HepG2 (cell line): ENCODE results near the gene MXD1. TPM values are rescaled to one million over a fixed set of nuclear protein-coding genes. Genes with fewer than 3 reads are reported as not detected.

Experiments
- ATF6 ChIP-seq: sonication (generic); formaldehyde crosslinking; conservative IDR thresholded peaks from 2 replicates; pipeline ENCODE4 v1.4.0; 2020; ENCODE audit warnings: missing genetic modification reagents
- BRCA1 ChIP-seq: sonication (generic); formaldehyde crosslinking; IDR thresholded peaks from 2 replicates; pipeline ENCODE4 v1.4.0; 2020; ENCODE audit warnings: missing genetic modification reagents
- CREB1 ChIP-seq, 2 experiments: fragments of 450-650 bp in 1 of 2; IDR thresholded peaks; 2 replicates each; pipeline ENCODE4 v1.6.1; 2016 to 2017; ENCODE audit warnings: control low read depth in 1 of 2, mild to moderate bottlenecking in 1 of 2, missing compliant biosample characterization in 1 of 2, missing genetic modification characterization in 1 of 2
- HOXA5 ChIP-seq: sonication (generic); formaldehyde crosslinking; IDR thresholded peaks from 2 replicates; pipeline ENCODE4 v1.4.0; 2020; ENCODE audit warnings: missing genetic modification reagents
- PHF20 ChIP-seq: sonication (generic); formaldehyde crosslinking; IDR thresholded peaks from 2 replicates; pipeline ENCODE4 v1.5.0; 2020; ENCODE audit warnings: mild to moderate bottlenecking, missing genetic modification reagents
- SRSF4 ChIP-seq: fragments of 200-400 bp; formaldehyde crosslinking; IDR thresholded peaks from one replicate; pipeline ENCODE4 v1.6.1; 2018; ENCODE audit warnings: mild to moderate bottlenecking, low read depth, low read length, moderate library complexity; ENCODE audit not compliant: poor library complexity, severe bottlenecking
- ZGPAT ChIP-seq: IDR thresholded peaks from 2 replicates; pipeline ENCODE4 v1.6.1; 2016; ENCODE audit warnings: mild to moderate bottlenecking
- ZNF101 ChIP-seq: sonication (generic); formaldehyde crosslinking; IDR thresholded peaks from 2 replicates; pipeline ENCODE4 v1.4.0; 2020; ENCODE audit warnings: mild to moderate bottlenecking, low read depth, missing genetic modification reagents, borderline replicate concordance
- ZNF484 ChIP-seq: sonication (generic); formaldehyde crosslinking; IDR thresholded peaks from 2 replicates; pipeline ENCODE4 v1.5.1; 2020; ENCODE audit warnings: mild to moderate bottlenecking, low read depth, missing genetic modification reagents, borderline replicate concordance
- ZNF510 ChIP-seq: sonication (generic); formaldehyde crosslinking; IDR thresholded peaks from 2 replicates; pipeline ENCODE4 v1.4.0; 2020; ENCODE audit warnings: low read depth, mild to moderate bottlenecking, missing genetic modification reagents
- ZNF619 ChIP-seq: sonication (generic); formaldehyde crosslinking; IDR thresholded peaks from 2 replicates; pipeline ENCODE4 v1.4.0; 2020; ENCODE audit warnings: mild to moderate bottlenecking, missing genetic modification reagents
- ZNF629 ChIP-seq: sonication (generic); formaldehyde crosslinking; conservative IDR thresholded peaks from 2 replicates; pipeline ENCODE4 v1.5.0; 2020; ENCODE audit warnings: missing genetic modification reagents
- ZNF660 ChIP-seq: sonication (generic); formaldehyde crosslinking; IDR thresholded peaks from 2 replicates; pipeline ENCODE4 v1.5.1; 2020; ENCODE audit warnings: mild to moderate bottlenecking, low read depth, missing genetic modification reagents, borderline replicate concordance
- polyA plus RNA-seq, 8 experiments: library from polyadenylated mRNA; depleted of rRNA in 3 of 8; stranded (reverse) in 7 of 8; unstranded in 1 of 8; fragments of >200 nt; fragmentation: Illumina TruSeq in 4 of 8; extraction: Trizol in 4 of 8; gene quantifications; 2 replicates each; pipeline versions ENCODE4 v1.2.1 to v1.2.3, GENCODE V29; 2011 to 2016; ENCODE audit warnings: low read depth in 4 of 8, missing spikeins in 1 of 8, mixed read lengths in 1 of 8; ENCODE audit not compliant: insufficient read depth in 1 of 8
- total RNA-seq, 5 experiments: library from RNA; depleted of rRNA; stranded (reverse); fragments of >200 nt; fragmentation: Illumina TruSeq; extraction: Trizol; gene quantifications; 2 replicates each; pipeline ENCODE4 v1.2.3, GENCODE V29; 2016; ENCODE audit warnings: low read depth in 1 of 5
- TF ChIP-seq, protein P1 (sequence below): sonication (generic); formaldehyde crosslinking; IDR thresholded peaks from 2 replicates; pipeline ENCODE4 v1.4.0; 2020; ENCODE audit warnings: missing genetic modification reagents, mild to moderate bottlenecking, borderline replicate concordance
- TF ChIP-seq, protein P2 (sequence below): sonication (generic); formaldehyde crosslinking; IDR thresholded peaks from 2 replicates; pipeline ENCODE4 v1.4.0; 2020; ENCODE audit warnings: missing genetic modification reagents, borderline replicate concordance
- TF ChIP-seq, protein P3 (sequence below): sonication (generic); formaldehyde crosslinking; IDR thresholded peaks from 2 replicates; pipeline ENCODE4 v1.4.0; 2020; ENCODE audit warnings: mild to moderate bottlenecking, missing genetic modification reagents

MXD1 gene
- total and polyA plus RNA-seq, 2 of the 13 experiments (the other 11 are each of a cell fraction or from before 2014, with no cell fraction given) = 6.4 to 14.9 TPM

- TF ChIP-seq, protein P1, sequence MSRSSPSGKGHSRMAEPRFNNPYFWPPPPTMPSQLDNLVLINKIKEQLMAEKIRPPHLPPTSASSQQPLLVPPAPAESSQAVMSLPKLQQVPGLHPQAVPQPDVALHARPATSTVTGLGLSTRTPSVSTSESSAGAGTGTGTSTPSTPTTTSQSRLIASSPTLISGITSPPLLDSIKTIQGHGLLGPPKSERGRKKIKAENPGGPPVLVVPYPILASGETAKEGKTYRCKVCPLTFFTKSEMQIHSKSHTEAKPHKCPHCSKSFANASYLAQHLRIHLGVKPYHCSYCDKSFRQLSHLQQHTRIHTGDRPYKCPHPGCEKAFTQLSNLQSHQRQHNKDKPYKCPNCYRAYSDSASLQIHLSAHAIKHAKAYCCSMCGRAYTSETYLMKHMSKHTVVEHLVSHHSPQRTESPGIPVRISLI = no peak
- TF ChIP-seq SRSF4 (peak; percentile 81), HOXA5 (CRISPR knock-in tag) (no peak), ZNF660 (CRISPR knock-in tag) (no peak), ZGPAT (CRISPR knock-in tag) (no peak), ZNF629 (CRISPR knock-in tag) (no peak), CREB1 (IDR thresholded peaks at IDR 0.05) (no peak; the same call in 1 of the 2 replicates), CREB1 (CRISPR knock-in tag; IDR thresholded peaks at IDR 0.05) (peak; percentile 6; the same call in 1 of the 2 replicates), ZNF101 (CRISPR knock-in tag) (no peak), ZNF484 (CRISPR knock-in tag) (0 out of 2 replicates have a peak, but pooled peaks have one; percentile 77), ZNF510 (no peak), PHF20 (CRISPR knock-in tag) (no peak; the same call in 1 of the 2 replicates), ZNF619 (CRISPR knock-in tag) (peak; percentile 68; the same call in 1 of the 2 replicates), ATF6 (no peak), BRCA1 (CRISPR knock-in tag) (no peak)
- TF ChIP-seq, protein P2, sequence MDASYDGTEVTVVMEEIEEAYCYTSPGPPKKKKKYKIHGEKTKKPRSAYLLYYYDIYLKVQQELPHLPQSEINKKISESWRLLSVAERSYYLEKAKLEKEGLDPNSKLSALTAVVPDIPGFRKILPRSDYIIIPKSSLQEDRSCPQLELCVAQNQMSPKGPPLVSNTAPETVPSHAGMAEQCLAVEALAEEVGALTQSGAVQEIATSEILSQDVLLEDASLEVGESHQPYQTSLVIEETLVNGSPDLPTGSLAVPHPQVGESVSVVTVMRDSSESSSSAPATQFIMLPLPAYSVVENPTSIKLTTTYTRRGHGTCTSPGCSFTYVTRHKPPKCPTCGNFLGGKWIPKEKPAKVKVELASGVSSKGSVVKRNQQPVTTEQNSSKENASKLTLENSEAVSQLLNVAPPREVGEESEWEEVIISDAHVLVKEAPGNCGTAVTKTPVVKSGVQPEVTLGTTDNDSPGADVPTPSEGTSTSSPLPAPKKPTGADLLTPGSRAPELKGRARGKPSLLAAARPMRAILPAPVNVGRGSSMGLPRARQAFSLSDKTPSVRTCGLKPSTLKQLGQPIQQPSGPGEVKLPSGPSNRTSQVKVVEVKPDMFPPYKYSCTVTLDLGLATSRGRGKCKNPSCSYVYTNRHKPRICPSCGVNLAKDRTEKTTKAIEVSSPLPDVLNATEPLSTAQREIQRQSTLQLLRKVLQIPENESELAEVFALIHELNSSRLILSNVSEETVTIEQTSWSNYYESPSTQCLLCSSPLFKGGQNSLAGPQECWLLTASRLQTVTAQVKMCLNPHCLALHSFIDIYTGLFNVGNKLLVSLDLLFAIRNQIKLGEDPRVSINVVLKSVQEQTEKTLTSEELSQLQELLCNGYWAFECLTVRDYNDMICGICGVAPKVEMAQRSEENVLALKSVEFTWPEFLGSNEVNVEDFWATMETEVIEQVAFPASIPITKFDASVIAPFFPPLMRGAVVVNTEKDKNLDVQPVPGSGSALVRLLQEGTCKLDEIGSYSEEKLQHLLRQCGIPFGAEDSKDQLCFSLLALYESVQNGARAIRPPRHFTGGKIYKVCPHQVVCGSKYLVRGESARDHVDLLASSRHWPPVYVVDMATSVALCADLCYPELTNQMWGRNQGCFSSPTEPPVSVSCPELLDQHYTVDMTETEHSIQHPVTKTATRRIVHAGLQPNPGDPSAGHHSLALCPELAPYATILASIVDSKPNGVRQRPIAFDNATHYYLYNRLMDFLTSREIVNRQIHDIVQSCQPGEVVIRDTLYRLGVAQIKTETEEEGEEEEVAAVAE (CRISPR knock-in tag) = no peak
- TF ChIP-seq, protein P3, sequence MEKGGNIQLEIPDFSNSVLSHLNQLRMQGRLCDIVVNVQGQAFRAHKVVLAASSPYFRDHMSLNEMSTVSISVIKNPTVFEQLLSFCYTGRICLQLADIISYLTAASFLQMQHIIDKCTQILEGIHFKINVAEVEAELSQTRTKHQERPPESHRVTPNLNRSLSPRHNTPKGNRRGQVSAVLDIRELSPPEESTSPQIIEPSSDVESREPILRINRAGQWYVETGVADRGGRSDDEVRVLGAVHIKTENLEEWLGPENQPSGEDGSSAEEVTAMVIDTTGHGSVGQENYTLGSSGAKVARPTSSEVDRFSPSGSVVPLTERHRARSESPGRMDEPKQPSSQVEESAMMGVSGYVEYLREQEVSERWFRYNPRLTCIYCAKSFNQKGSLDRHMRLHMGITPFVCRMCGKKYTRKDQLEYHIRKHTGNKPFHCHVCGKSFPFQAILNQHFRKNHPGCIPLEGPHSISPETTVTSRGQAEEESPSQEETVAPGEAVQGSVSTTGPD = no peak
Observed at GRCh38 chr2:69914950-69915945, at the start of gene MXD1 (continued).
